GM12875 (cell line): Measurements from ENCODE around the gene XKR7.

Source experiments
- H3K4me3 ChIP-seq: one replicate; pipeline ENCODE4 v1.5.1; 2011; ENCODE audit warnings: low read depth, low read length, control low read depth
- CTCF ChIP-seq: IDR thresholded peaks from 2 replicates; pipeline ENCODE4 v1.5.1; 2011; ENCODE audit warnings: low read depth, mild to moderate bottlenecking, control low read depth, inconsistent platforms, low read length, moderate library complexity, borderline replicate concordance; ENCODE audit not compliant: insufficient read depth

Gene XKR7

GRCh38 chr20:31990641-31991338, 22.8 kb downstream of the XKR7 start:
- TF ChIP-seq CTCF, result no peak
- H3K4me3 ChIP-seq, result no peak overlapping the region

GRCh38 chr20:31991339-31991705, 23.4 kb downstream of the XKR7 start:
- no peak for TF ChIP-seq CTCF

GRCh38 chr20:31992086-31992485, 24.1 kb downstream of the XKR7 start:
- TF ChIP-seq CTCF, result no peak
- no peak overlapping the region for H3K4me3 ChIP-seq

More at GRCh38 chr20:31991339-31991705, 23.4 kb downstream of the XKR7 start:
- H3K4me3 ChIP-seq, result no peak overlapping the region

GRCh38 chr20:31996996-31997395, 29.0 kb downstream of the XKR7 start:
- no peak for TF ChIP-seq CTCF
- H3K4me3 ChIP-seq, result no peak overlapping the region

GRCh38 chr20:31998246-31998645, 30.3 kb downstream of the XKR7 start:
- H3K4me3 ChIP-seq, result no peak overlapping the region
- no peak for TF ChIP-seq CTCF

GRCh38 chr20:32003325-32003724, 35.4 kb downstream of the XKR7 start:
- no peak overlapping the region for H3K4me3 ChIP-seq
- no peak for TF ChIP-seq CTCF

GRCh38 chr20:32004963-32005362, 37.0 kb downstream of the XKR7 start:
- H3K4me3 ChIP-seq, result no peak overlapping the region

More at GRCh38 chr20:32004963-32005362, 37.0 kb downstream of the XKR7 start:
- no peak for TF ChIP-seq CTCF
